Fibroblast of the aortic adventitia (primary cell): Measurements from ENCODE around the gene SNX33. TPM values are rescaled to one million over a fixed set of nuclear protein-coding genes. Genes with fewer than 3 reads are reported as not detected.
A peak's percentile ranks its signal among the peaks of the same experiment; 100 is the strongest.
"Not testable (repeated sequence)": the region's sequence is repeated elsewhere in the genome, so short reads cannot be mapped to it uniquely, and the experiment has no call there.

Experiments used
- DNase-seq: peaks from one replicate; pipeline ENCODE4 v3.0.0-alpha.2; 2010; ENCODE audit warnings: low read depth
- H3K4me3 ChIP-seq: 2 replicates; pipeline ENCODE4 v1.5.1; 2011; ENCODE audit warnings: low read depth, mild to moderate bottlenecking, control low read depth, low read length, moderate library complexity
- CTCF ChIP-seq: IDR thresholded peaks from 2 replicates; pipeline ENCODE4 v1.5.1; 2011; ENCODE audit warnings: mild to moderate bottlenecking, low read length, control low read depth, inconsistent platforms; ENCODE audit not compliant: insufficient read depth
- total RNA-seq: library from RNA; depleted of rRNA; stranded (reverse); fragments of >200 nt; gene quantifications from 2 replicates; pipeline ENCODE4 v1.2.3, GENCODE V29; 2012; ENCODE audit warnings: low replicate concordance

The SNX33 gene
- total RNA-seq, 1 donor = 27.8 TPM

GRCh38 chr15:75702436-75702835 is 54.7 kb downstream of the SNX33 start:
- H3K4me3 ChIP-seq = no peak overlapping the region
- TF ChIP-seq CTCF = no peak
- DNase-seq = no peak

- not testable (repeated sequence) for DNase-seq
Observed at GRCh38 chr15:75703440-75704262, 55.9 kb downstream of the SNX33 start.

GRCh38 chr15:75704263-75704615 is 56.5 kb downstream of the SNX33 start:
- no peak for DNase-seq
- H3K4me3 ChIP-seq = no peak overlapping the region
- TF ChIP-seq CTCF = no peak

More at GRCh38 chr15:75703440-75704262, 55.9 kb downstream of the SNX33 start:
- not testable (repeated sequence) for H3K4me3 ChIP-seq

GRCh38 chr15:75704618-75705017 is 56.9 kb downstream of the SNX33 start:
- H3K4me3 ChIP-seq = no peak overlapping the region
- no peak for DNase-seq
- TF ChIP-seq CTCF = no peak

- DNase-seq, H3K4me3 ChIP-seq: not testable (repeated sequence)
Observed at GRCh38 chr15:75705375-75705774, 57.7 kb downstream of the SNX33 start.

GRCh38 chr15:75705854-75706681 is 58.4 kb downstream of the SNX33 start:
- no peak for DNase-seq
- TF ChIP-seq CTCF = no peak

GRCh38 chr15:75706682-75706954 is 58.9 kb downstream of the SNX33 start:
- no peak for DNase-seq
- no peak overlapping the region for H3K4me3 ChIP-seq
- TF ChIP-seq CTCF = no peak

More at GRCh38 chr15:75705854-75706681, 58.4 kb downstream of the SNX33 start:
- no peak overlapping the region for H3K4me3 ChIP-seq

- DNase-seq, H3K4me3 ChIP-seq: not testable (repeated sequence)
Observed at GRCh38 chr15:75709458-75709857, 61.7 kb downstream of the SNX33 start.

GRCh38 chr15:75710874-75711273 is 63.2 kb downstream of the SNX33 start:
- not testable (repeated sequence) for DNase-seq, H3K4me3 ChIP-seq

- DNase-seq = peak; percentile 38
- H3K4me3 ChIP-seq = peak overlapping the region; percentile 33
Observed at GRCh38 chr15:75711495-75711894, 63.8 kb downstream of the SNX33 start.
